AG08396 (cell line): ENCODE results near the gene PLA2G2A.
A peak's percentile ranks its signal among the peaks of the same experiment; 100 is the strongest.
"Not testable (repeated sequence)": the region's sequence is repeated elsewhere in the genome, so short reads cannot be mapped to it uniquely, and the experiment has no call there.

Source experiments
- DNase-seq: peaks from one replicate; pipeline ENCODE4 v3.0.0; 2012; ENCODE audit warnings: low spot score, mixed read lengths

Gene PLA2G2A

DNA sequence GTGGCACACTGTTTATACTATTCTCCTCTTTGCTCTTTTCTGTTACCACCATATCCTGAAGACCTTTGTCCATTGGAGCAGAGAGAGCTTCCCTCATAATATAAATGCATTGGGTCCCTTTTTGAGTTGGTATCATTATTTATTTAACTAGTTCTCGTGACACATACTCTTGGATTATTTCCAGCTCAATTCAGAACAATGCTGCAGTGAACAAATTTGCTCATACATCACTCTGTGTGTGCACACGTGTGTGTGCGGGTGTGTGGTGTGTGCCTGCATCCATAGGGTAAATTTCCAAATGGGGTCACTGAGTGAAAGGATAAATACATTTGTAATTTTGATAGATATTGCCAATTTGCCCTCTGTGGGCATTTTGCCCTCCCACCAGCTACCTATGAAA lies 5.8 kb downstream of the PLA2G2A start:
- no peak for DNase-seq

DNA sequence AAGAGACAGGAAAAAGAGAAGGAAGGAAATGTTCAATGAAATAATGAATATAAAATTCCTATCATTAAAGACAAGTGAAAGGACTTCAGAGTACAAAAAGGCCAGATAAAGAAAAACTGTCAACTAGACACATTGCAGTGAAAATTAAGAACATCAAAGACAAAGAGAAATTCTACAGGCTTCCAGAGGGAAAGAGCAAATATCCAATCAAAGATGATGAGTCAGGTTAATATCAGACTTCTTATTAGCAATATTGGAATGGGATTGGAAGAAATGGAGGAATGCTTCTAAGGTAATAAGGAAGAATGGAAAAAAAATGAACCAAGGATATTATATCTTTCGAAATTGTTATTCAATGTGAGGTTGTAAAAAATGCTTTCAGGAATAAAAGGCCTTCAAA lies 7.8 kb downstream of the PLA2G2A start:
- DNase-seq: no peak

- DNase-seq: no peak
Observed at GRCh38 chr1:19969898-19970660, 9.3 kb downstream of the PLA2G2A start.

- DNase-seq: no peak
Observed at GRCh38 chr1:19967808-19968207, 11.6 kb downstream of the PLA2G2A start.

DNA sequence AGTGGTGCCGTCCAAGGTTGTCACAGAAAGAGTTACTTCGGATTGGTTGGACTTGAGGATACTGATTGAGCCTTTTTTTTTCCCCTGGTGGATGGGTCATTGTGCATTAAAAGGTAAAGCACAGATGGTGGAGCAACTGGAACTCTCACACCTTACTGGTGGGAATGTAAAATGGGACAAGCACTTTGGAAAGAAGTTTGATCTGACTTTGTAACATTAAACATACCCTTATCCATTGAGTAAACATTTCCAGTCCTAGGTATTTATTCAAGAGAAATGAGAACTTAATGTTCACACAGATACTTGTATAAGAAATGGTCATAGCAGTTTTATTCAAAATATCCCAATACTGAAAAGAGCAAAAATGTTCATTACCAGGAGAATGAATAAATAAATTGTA lies 14.9 kb downstream of the PLA2G2A start:
- no peak for DNase-seq

- DNase-seq: no peak
Observed at GRCh38 chr1:19963636-19964035, 15.8 kb downstream of the PLA2G2A start.

GRCh38 chr1:19960591-19960990 lies 18.8 kb downstream of the PLA2G2A start:
- DNase-seq: no peak

DNA sequence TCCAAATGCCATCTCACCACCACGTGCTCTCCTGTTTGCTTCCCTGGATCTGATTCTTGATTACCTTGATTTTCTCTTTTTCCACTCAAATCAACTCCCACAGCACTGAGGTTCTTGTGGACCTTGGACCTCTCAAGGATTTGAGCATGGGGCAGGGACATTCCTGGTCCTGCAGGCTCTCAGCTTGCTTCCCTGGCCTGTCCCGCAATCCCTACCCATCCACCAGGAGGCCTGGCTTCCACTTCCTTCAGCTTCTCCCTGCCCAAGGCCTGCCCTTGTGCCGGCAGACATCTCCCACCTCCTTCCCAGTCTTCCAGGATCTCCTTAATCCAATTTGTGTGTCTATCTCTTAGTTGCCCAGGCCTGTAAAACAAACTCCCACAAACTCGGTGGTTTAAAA lies 21.6 kb downstream of the PLA2G2A start:
- no peak for DNase-seq

DNA sequence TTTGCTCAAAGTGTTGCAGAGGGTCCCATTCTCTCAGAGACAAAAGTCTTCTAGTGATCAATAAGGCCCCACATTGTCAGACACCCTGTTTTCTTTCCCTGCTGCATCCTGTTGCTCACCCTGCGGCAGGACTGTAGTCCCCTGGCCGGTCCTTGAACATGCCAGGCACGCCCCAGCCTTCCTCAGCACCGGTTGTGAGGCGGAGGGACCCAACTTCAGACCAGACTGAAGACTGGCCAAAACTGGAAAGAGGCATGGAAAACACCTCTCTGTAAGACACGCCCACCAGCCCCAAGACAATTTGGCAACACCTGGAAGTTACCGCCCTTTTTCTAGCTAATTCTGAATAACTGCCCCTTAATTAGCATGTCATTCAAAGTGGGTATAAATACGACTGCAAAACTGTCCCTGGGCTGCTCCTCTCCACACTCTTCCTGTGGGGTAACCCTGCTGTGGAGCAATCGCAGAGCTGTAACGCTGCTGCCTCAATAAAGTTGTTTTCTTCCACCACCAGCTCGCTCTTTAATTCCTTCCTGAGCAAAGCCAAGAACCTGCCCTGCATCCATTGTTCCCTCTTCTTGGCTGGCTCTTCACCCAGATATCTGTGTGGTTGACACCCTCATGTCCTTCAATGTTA lies 23.8 kb downstream of the PLA2G2A start:
- no peak for DNase-seq

DNA sequence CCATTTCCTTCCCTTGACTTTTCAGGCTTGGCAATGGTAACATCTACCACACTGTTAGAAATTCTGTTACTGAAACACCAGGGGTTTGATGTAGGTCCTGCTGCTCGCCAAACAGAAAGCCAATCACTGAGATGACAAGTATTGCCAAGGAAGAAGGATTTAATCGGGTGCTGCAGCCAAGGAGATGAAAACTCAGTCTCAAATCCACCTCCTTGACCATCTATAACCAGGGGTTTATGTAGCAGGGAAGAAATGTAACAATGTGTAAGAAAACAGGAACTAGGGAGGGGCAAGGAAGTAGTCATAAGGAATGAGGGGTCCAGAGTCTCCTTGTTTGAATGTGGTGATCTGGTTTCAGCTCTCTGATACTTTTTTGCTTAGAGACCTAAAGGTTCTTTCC lies 25.4 kb downstream of the PLA2G2A start:
- no peak for DNase-seq

GRCh38 chr1:19949016-19949415 lies 30.4 kb downstream of the PLA2G2A start:
- DNase-seq: peak; percentile 77

- DNase-seq: no peak
Observed at GRCh38 chr1:19946971-19947370, 32.4 kb downstream of the PLA2G2A start.

DNA sequence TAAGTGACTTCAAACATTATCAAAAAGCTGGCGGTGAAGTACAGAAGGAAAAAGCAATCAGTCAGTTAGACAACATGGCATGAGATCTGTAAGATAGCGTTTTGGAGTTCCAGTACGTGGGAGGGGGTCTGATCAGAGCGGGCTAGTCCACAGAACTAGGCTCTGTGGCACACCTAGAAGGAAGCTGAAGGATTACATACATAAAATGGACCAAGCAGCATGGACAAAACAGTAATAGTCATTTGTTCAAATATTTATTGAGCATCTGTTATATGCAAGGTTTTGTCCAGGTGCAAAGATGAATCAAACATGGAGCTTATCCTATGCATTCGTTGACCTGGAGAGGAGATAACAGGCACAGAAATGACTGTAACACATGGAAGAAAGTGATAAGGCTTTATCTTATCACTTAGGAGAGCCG lies 33.1 kb downstream of the PLA2G2A start:
- DNase-seq: no peak

DNA sequence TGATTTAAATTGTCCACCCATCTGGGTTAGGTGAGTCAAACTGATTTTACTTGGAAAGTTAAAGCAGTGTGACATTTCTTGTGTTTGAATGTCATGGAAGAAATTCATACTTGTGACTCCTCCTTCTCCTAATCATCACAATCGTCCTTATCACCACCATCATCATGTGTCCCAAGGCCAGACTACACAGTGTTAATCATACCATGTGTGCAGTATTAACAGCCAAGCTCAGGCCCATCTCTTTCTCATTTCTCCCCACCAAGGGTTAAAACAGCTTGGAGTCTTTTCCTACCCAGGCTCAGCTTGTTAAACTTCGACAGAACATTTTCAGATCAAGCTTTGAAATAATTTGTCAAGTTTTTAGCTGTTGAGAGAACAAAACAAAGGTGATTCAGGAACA lies 33.5 kb downstream of the PLA2G2A start:
- DNase-seq: no peak

- no peak for DNase-seq
Observed at GRCh38 chr1:19942657-19943056, 36.8 kb downstream of the PLA2G2A start.

DNA sequence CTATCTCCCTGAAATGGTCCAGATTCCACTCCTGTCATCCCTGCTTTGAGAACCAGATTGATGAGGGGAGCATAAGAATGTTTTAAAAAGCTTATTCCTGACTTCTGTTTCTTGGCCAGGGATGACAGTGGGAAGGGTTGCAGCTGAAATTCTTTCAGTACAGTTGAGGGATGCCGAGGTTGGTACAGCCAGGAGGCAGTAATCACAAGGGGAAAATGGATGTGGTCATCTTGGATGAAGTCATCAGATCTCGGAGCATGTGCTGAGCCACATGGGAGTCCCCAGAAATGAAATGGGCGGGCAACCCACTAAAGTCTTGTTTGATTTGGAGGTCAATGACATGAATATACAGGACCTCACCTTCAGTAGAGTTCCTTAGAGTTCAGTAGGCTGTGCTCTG lies 37.3 kb downstream of the PLA2G2A start:
- no peak for DNase-seq

DNA sequence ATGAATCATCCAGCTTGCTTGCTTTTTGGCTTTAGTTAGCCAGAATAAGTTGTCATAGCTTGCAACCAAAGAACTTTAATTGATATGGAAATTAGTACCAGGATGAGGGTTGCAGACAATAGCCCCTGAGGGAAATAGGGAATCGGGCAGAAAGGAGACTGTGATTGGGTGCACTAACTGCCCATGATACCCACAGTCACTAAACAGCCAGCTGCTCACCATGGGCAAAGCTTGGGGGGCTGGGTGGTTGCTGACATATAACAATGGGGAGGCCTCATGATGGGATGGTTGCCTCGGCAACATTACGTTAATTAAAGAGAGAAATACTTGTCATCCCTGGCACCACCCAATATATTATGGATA lies 38.2 kb downstream of the PLA2G2A start:
- no peak for DNase-seq

DNA sequence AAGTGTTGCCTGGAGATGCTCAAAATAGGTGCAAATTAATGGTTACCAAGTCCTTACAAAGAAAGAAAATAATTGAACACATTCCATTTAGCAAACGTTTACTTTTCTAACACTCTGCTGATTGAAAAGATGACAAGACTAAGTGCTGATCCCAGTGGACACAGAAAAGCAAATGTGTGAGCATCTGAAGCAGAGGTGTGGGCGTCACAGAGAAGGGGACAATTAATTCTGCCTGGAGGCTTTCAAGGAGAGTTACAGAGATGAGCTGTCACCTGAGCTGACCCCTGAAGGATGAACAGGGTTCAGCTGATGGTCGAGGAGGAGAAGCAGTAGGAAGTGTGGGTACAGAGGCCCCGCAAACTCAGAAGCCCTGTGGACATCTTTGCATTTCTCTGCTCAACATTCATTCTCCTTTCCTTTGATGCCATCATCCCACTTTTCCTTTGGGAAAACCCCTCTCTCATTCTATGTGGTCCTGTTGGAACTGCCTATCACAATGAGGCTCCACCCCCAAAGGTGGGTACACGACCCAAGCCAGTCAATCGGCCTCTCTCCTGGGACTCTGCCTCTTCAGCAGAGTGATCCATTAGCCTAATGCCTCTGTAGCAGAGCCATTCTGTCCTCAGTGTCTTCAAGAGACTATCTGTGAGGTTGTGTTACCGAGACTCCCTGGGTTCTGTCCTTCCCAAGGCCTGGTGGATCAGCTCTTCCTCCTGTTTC lies 38.8 kb downstream of the PLA2G2A start:
- no peak for DNase-seq

DNA sequence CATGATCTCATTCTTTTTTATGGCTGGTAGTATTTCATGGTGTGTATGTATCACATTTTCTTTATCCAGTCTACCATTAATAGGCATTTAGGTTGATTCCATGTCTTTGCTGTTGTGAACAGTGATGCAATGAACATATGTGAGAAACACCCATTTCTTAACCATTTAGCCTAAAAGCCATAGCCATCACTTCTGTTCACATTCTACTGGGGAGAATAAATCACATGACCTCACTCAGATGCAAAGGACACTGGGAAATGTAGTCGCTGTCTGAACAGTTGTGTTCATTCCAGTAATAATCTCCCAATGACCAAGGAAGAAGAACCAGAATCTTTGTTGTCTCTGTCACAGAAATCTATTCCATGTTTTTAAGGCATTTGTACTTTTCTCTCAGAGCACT lies 40.9 kb downstream of the PLA2G2A start:
- no peak for DNase-seq

- no peak for DNase-seq
Observed at GRCh38 chr1:19936061-19936750, 43.2 kb downstream of the PLA2G2A start.

- DNase-seq: no peak
Observed at GRCh38 chr1:19934336-19934735, 45.1 kb downstream of the PLA2G2A start.

- no peak for DNase-seq
Observed at GRCh38 chr1:19932866-19933265, 46.6 kb downstream of the PLA2G2A start.

DNA sequence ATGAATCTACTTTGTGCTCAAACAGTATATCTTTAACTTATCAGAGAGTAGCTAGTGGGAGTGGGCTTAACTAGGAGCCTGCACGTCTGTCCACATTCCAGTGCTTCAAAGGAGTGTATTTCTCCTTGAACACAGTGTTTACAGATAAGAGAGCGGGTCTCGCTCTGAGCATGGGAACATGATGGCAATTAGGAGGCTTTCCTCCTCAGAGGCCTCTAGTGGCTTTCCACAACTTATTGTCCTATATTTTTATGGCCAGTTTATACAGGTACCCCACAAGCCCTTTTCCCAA lies 52.3 kb downstream of the PLA2G2A start:
- DNase-seq: not testable (repeated sequence)
